GM11168 (cell line): ENCODE measurements around the gene OSTF1.

ENCODE experiments used
- in situ Hi-C: fragments of 300-500 bp; cut with MboI; formaldehyde crosslinking; loops from one replicate; pipeline ENCODE4 v1.12.0; 2022; ENCODE audit warnings: low sequenced_read_pairs; ENCODE audit not compliant: unreplicated experiment

The OSTF1 gene

DNA sequence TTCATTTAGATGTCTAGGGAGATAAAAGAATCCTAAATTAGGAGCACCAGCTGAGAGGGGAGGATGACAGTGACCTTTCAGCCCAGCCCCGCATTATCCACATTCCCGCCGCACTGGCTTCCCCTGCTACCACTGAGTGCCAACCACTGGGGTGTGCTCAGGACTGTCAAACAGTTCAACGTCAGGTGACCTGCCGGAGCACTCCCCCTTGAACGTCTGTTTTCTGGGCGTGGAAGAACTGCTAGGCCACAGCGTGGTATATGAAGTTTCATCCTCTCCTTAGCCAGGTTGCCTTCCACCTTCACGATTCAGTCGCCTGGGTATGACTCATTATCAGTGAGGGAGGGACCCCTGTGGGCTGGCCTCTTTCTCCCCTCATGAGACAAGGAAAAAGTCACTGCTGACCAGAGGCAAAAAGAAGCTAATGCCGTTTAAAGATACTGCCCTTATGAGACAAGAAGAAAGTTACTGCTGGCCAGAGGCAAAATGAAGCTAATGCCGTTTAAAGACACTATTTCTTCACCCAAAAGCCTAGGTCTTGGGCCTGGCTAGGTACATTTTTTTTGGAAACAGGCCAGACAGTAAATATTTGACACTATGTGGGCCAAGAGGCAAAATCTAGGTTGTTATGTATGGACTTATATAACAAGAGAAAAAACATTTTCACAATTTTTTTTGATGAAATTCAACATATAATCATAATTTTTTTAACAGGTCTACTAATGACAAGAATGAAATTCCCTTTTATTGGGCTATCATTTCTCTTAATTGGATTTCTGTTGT, 4.9 kb upstream of the OSTF1 start:
- in situ Hi-C loops: no loop called here

DNA sequence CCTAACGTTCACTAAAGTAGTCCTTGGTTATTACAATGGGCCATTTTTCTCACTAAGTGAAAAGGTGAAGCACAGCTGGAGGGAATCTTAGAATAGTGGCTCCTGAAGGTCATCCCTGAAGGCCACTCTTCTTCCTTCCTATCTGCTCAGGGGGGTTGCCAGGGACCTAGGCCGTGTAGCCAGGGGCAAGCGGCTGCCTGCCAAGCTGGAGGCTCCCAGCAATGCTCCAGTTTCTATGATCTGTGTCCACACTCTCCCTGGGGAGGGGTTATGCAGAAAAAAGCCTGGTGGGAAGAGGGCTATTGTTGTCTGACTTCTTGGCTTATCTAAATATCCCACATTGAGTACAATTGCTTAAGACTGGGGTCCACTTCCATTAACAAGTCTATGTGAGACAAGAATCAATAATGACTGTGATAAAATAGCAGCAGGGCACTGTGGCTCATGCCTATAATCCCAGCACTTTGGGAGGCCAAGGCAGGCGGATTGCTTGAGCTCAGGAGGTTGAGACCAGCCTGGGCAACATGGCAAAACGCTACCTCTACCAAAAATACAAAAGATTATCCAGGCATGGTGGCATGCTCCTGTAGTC, 4.1 kb upstream of the OSTF1 start:
- in situ Hi-C loops: no loop called here

DNA sequence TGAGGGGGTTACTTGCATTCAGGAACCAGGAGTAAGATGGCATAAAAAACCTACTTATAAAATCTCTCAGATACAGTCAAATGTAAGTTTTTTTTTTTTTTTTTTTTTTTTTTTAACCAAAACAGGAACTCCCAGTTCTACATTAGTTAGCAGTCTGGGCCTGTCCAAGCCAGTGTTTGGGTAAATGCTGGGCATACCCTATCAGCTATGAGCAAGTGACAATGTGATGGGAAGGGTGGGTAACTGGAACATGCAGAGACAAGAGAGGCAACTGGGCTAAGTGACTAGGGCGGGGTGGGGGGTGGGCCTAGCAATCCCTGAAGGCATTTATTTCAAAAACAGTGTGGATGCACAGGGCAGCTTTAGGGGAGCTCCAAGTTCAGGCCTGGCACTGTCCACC, 2.7 kb upstream of the OSTF1 start:
- in situ Hi-C loops: no loop called here

DNA sequence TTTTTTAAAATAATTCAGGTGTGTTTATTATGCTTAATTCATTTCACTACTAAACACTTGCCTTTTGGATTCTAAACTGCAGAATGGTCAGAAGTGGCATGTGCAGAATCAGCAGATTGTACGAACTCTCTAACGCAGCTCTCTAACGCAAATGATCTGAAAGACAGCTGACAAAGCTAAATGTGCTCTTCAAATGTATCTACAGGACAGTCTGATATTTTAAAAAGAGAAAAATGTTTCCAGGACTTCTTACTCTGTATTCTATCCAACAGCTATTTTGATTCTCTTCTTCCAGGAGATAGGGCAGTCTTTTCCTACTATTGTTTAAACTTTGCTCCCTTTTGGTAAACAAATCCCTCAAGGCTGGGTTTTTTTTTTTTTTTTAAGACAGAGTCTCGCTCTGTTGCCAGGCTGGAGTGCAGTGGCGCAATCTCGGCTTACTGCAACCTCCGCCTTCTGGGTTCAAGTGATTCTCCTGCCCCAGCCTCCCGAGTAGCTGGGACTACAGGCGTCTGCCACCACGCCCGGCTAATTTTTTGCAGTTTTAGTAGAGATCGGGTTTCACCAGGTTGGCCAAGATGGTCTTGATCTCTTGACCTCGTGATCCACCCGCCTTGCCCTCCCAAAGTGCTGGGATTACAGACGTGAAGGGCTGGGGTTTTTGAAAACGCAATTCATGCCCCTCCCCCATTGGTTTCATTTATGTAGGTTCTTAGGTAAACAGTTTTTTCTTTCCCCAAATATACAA, 1.6 kb upstream of the OSTF1 start:
- in situ Hi-C loops: no loop called here

DNA sequence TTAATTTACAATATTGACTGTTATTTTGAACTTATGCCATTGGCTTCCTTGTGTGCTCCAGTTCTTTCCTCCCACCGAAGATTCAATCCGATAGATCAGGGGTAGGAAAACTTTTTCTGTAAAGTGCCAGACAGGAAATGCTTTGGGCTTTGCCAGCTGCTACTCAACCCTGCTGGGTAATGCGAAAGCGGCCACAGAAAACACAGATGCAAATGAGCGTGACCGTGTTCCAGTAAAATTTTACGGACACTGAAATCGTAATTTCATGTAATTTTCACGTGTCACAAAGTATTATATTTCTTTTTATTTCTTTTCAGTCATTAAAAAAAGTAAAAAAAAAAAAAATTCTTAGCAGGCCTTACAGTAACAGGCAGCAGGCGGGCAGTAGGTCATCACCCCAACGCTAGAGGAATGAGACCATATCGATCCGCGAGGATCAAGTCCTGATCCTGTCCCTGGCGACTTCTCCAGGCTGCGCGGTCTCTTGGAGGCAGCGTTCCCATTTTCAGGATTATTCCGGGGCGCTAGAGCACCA, 958 bp upstream of the OSTF1 start:
- in situ Hi-C loops: no loop called here

DNA sequence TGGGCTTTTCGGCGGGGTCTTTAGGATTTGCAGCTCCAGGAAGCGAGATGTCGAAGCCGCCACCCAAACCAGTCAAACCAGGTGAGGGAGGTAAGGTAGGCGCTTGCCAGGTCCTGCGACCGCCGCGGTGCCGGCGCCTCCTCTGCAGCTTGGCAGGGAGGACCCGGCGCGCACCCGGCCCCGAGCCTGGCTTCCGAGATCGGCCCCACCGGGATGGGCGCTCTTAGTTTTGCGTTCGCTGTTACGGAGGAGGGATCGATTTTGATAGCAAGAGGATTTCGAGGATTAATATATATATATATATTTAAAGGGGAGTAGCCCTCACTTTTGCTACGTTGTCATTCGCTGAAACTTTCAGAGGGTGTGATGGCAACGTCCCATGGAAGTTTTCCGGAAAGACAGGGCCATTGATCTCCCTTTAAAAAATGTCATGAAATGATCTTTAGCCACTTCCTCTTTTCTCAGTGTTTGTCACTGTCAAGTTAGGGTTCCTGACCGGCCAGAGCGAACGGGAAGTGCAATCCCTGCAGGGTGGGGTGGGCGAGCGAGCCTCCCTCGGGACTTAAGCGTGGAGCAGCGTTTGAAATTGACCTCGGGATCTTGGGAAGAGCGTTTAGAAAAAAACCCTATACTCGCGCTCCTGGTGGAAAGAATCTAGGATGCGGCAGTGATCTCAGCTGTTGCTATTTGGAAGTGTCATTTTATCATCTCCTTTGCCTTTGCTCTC, 495 bp downstream of the OSTF1 start:
- in situ Hi-C loops: no loop called here

DNA sequence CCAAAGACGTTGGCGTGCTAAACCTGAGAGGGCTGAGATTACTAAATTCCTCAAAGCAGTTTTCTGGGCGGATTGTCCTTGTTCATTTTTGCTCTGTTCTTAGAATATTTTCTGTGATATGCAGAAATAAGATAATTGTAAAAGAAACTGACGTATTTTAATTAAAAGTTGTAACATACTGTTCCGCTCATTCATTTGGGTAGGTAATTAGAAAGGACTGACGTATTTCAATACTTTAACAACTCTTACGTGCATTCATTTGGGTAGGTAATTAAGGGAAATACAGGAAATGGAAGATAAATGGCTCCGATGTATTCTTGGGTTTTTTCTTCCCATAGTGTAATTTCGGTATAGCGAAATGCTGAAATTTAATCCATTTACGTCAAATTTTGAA, 1.1 kb downstream of the OSTF1 start:
- in situ Hi-C loops: no loop called here

DNA sequence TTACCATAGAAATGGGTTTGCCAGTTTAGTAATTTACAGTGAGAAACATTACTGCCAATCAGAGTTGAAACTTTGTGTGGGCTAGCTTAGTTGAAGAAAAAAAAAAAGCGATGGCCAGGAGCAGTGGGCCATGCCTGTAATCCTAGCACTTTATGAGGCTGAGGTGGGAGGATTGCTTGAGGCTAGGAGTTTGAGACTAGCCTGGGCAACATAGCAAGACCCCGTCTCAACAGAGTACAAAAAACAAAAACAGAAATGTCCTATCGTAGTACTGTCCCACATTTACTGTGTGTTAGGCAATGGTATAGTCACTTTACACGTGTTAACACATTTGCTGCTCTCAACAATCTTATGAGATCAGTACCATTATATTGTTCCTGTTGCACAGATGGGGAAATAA, 2.3 kb downstream of the OSTF1 start:
- in situ Hi-C loops: no loop called here

DNA sequence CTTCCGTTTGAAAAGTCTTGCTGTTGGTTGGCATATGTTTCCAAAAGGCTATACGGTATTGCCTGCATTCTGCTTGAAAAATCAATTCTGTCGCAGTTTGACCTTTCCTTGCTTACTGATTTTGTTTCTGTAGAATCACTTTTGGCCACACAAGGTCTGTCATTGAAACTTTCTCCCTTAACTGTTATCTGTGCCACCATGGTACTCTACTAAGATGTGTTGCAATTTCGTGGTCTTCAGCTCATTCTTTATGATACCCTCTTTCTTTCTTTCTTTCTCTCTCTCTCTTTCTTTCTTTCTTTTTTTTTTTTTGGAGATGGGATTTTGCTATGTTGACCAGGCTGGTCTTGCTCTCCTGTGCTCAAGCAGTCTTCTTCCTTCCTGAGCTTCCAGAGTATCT, 4.5 kb downstream of the OSTF1 start:
- in situ Hi-C loops: no loop called here

DNA sequence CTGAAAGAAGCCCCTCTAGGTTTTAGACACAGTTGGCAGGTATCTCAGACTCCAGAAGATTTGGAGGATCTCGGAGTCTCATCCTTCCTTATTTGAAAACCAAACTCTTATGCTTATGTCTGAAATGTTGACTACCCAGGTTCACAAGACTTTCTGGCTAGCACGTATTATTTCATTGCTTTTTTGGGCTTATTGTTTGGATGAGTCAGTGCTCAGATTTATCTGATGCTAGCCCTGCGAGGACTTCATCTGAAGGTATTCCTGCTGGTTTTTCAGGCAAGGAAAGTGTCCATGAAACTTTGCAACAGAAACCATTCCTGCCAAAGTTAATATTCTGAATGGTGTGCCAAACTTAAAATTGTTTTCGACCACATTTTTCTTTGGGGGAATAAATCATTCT, 8.5 kb downstream of the OSTF1 start:
- in situ Hi-C loops: no loop called here

DNA sequence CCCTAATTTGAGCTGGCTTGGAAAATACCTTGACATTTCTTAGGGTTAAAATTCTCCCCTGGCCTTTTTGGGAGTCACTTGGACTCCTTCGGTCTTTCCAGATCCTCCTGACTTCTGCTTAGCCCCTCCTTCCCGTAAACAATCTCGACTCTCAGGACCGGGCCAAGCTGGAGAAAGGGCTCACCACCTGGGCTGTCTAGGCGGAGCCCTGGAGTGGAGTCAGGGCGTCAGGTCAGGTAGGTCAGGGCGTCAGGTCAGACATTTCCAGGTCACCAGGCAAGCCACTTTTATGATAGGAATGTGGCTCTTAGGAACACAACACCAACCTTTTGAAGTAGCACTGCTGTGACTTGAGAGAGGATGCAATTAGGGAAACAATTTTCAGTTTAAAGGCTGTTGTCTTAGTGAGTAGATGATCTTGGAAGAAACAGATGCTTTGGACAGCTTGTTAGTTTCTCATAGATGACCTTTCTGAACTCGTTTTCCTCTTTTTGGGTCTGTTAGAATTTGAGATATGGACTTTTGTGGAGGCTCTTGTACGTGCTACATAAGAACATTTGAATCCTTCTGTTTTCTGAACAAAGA, 12.8 kb downstream of the OSTF1 start:
- in situ Hi-C loops: no loop called here

DNA sequence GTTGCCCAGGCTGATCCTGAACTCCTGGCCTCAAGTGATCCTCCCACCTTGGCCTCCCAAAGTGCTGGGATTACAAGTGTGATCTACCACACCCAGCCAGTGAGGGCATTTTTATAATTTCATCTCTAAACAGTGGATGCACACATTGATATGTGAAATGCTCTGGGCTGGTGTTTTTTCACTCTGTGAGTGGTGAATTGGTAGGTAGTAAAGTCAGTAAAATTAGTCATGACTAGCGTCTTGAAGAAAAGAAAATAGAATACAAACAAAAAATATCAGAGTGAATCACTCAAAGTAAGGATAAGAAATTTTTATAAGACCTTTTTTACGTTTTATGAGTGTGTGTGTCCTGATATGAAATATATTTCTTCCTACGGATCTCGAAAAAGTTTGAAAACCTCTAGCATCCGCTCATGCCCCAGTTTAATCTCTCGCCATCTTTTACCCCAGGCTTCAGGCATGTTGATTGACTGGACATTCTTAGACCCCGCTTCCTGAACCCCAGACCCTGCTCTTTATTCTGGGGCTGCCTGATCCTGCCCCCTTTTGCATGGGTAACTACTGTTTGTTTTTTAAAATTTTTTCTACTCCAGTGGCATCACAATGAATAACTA, 14.0 kb downstream of the OSTF1 start:
- in situ Hi-C loops: no loop called here

DNA sequence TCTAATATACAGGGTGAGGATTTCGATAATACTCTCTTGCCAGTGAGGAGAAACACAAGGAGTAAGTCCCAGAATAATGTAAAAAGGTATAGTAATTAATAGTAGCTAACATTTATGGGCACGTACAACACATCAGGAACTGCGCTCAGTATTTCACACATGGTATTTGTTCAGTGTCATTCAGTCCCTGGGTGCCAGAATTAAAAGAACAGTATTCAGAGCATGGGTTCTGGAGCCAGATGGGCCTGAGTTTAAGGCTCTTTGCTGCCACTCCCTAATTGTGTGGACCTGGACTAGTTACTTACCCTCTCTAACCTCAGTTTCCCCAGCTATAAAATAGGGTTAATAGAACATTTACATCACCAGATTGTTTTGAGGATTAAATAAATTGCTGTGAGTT, 16.3 kb downstream of the OSTF1 start:
- in situ Hi-C loops: no loop called here

DNA sequence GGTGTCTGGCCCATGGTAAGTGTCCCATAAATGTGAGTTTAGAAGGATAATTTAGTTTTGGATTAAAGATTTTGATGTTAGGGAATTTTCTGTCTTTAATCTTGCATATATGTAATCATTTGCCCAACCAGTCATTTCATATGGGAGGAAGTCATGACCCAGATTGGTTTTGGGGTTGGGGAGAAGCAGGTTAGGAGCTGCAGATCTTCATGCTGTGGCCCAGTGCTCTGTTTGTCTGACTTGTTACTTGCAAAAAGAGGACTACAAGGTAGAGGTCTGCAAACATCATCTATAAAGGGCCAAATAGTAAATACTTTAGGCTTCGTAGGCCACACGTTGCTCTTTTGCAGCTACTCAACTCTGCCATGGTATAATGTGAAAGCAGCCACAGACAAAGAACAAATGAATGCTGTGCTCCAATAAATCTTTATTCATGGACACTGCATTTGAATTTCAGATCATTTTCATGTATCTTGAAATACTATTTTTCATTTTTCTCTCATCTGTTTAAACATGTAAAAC, 16.8 kb downstream of the OSTF1 start:
- in situ Hi-C loops: no loop called here

DNA sequence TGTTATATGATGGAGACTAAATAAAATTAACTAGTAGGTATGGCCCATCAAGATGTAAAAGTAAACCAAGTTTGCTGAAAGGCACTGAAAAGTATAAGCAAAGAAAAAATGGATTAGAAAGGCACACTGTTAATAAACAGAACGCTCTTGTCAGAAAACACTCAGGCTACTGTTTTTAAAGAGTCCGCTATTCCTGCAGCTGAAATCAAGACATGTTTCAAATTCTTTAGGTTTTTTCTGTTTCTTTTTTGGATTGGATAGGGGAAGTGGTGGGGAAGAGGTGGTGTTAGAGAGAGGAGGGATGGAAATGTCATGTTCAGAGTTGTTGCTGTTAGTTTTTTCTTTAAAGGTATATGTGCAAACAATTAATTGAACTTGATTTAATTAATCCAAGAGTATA, 17.5 kb downstream of the OSTF1 start:
- in situ Hi-C loops: no loop called here

DNA sequence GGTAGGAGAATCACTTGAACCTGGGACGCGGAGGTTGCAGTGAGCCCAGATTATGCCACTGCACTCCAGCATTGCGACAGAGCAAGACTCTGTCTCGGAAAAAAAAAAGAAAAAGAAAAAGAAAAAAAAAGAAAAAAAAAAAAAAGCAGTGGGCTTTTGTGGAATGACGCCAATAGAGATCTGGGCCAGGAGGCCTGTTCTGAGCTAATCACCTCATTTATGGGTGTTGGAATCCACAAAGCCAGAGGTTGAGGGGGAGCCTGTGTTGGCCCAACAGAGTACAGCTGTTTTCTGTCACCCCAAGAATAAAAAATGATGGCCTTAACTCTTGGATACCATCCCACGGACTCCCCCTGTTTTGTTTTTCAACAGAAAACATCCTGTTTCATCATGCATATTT, 18.5 kb downstream of the OSTF1 start:
- in situ Hi-C loops: no loop called here

DNA sequence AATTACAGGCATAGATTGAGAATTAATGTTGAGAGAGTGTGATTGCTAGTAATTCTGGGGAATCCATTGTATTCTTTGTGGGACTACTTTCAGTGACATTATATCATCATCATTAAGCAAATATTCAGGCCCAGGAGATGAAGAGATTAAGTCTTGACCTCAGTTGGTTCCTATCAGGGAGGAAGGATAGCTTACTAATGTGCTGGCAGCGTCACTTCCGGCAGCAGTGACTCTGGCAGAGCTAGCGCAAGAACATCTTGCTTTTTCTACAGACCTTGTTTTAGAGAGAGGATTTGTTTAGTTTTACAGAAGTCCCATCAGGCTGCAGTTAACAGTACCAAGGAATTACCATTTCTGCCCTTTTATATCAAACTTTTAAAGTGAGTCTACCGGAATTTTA, 20.3 kb downstream of the OSTF1 start:
- in situ Hi-C loops: no loop called here

DNA sequence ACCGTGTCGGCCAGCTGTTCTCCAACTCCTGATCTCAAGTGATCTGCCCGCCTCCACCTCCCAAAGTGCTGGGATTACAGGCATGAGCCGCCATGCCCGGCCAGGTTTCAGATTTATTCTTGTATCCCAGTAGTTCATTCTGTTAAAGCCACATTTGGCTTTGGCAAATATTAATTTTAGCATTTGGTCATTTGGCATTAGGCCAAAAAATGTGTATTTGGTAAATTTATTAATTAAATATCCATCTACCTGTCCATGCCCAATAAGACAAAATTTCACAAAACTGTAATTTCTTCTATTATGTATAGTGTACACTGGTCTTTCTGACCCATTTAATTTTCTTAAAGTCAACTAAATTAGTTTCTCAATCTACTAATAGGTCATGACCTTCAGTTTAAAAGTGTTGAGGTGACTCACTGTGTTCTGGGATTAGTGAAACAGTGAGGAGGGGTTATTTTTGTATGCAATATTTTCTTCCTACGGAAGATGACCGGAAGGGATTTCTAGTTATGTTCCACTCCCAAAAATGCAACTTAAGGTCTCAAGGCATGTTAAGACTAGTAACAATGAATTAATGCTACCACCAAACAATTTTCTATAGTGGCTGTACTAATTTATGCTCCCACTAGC, 21.0 kb downstream of the OSTF1 start:
- in situ Hi-C loops: no loop called here

DNA sequence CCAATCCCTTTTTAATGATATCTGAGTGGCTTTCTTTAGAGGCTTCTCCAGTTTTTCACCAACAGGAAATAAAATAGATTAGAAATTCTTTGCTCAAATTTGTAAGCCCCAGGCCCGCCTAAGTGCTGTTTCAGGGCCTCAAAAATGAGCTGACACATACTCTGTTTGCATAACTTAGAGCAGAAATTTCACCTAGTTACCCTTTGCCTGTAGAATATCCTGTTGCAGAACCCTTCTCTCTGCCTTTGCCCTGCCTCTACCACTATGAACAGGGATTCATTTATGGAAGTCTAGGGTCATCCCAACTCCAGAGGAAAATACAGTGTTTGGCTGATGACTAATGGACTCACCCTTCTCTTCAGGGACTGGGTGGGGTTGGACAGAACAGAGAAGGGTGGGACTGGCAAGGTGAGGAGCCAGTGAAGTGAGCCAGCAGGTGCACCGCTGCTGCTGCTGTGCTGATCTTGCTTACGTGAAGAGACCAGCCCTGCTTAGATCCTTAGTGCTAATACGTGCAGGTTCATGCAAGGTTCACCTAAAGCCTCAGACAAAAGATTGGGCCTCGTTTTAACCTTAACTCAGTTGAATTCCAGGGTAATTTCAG, 22.8 kb downstream of the OSTF1 start:
- in situ Hi-C loops: no loop called here
